Kidney epithelial cell (primary cell): ENCODE results near the gene KLK7. TPM values are rescaled to one million over a fixed set of nuclear protein-coding genes. Genes with fewer than 3 reads are reported as not detected.
"Not testable (repeated sequence)": the region's sequence is repeated elsewhere in the genome, so short reads cannot be mapped to it uniquely, and the experiment has no call there.

ENCODE experiments used
- DNase-seq: peaks from one replicate; pipeline ENCODE4 v3.0.0-alpha.2; 2010; ENCODE audit warnings: low read depth
- H3K27me3 ChIP-seq: 2 replicates; pipeline ENCODE4 v1.6.0; 2011; ENCODE audit warnings: low read length; ENCODE audit not compliant: control insufficient read depth, insufficient read depth
- H3K36me3 ChIP-seq: 2 replicates; pipeline ENCODE4 v1.5.1; 2011; ENCODE audit warnings: low read length; ENCODE audit not compliant: control insufficient read depth, insufficient read depth
- H3K4me3 ChIP-seq: 2 replicates; pipeline ENCODE4 v1.5.1; 2011; ENCODE audit warnings: low read depth, mild to moderate bottlenecking, control low read depth, low read length
- total RNA-seq: library from RNA; depleted of rRNA; stranded (reverse); fragments of >200 nt; gene quantifications from 2 replicates; pipeline ENCODE4 v1.2.3, GENCODE V29; 2015
- TF ChIP-seq, protein P1 (sequence below): IDR thresholded peaks from 2 replicates; pipeline ENCODE4 v1.5.1; 2011; ENCODE audit warnings: mild to moderate bottlenecking, moderate library complexity, low read length, control low read depth, inconsistent platforms; ENCODE audit not compliant: insufficient read depth, poor library complexity, severe bottlenecking

Gene KLK7
- total RNA-seq, 1 donor from 2014 or later: 18.7 TPM

DNA sequence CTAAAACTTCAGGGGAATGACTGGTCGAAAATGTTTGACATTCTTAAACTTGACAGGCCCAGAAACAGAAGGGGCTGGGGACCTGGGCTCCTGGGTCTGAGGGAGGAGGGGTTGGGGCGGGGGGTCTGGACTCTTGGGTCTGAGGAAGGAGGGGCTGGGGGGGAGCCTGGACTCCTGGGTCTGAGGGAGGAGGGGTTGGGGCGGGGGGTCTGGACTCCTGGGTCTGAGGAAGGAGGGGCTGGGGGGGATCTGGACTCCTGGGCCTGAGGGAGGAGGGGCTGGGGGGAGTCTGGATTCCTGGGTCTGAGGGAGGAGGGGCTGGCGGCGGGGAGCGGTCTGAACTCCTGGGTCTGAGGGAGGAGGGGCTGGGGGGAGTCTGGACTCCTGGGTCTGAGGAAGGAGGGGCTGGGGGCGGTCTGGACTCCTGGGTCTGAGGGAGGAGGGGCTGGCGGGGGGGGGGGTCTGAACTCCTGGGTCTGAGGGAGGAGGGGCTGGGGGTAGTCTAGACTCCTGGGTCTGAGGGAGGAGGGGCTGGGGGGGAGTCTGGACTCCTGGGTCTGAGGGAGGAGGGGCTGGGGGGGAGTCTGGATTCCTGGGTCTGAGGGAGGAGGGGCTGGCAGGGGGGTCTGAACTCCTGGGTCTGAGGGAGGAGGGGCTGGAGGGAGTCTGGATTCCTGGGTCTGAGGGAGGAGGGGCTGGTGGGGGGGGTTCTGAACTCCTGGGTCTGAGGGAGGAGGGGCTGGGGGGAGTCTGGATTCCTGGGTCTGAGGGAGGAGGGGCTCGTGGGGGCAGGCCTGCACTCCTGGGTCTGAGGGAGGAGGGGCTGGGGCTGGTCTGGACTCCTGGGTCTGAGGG is 8.8 kb downstream of the KLK7 start:
- TF ChIP-seq, protein P1, sequence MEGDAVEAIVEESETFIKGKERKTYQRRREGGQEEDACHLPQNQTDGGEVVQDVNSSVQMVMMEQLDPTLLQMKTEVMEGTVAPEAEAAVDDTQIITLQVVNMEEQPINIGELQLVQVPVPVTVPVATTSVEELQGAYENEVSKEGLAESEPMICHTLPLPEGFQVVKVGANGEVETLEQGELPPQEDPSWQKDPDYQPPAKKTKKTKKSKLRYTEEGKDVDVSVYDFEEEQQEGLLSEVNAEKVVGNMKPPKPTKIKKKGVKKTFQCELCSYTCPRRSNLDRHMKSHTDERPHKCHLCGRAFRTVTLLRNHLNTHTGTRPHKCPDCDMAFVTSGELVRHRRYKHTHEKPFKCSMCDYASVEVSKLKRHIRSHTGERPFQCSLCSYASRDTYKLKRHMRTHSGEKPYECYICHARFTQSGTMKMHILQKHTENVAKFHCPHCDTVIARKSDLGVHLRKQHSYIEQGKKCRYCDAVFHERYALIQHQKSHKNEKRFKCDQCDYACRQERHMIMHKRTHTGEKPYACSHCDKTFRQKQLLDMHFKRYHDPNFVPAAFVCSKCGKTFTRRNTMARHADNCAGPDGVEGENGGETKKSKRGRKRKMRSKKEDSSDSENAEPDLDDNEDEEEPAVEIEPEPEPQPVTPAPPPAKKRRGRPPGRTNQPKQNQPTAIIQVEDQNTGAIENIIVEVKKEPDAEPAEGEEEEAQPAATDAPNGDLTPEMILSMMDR: no peak
- Histone ChIP-seq H3K36me3 (no peaks in the 10 kb centered on the region), H3K27me3 (no peaks in the 10 kb centered on the region), H3K4me3 (no peak overlapping the region)
- DNase-seq: no peak

DNA sequence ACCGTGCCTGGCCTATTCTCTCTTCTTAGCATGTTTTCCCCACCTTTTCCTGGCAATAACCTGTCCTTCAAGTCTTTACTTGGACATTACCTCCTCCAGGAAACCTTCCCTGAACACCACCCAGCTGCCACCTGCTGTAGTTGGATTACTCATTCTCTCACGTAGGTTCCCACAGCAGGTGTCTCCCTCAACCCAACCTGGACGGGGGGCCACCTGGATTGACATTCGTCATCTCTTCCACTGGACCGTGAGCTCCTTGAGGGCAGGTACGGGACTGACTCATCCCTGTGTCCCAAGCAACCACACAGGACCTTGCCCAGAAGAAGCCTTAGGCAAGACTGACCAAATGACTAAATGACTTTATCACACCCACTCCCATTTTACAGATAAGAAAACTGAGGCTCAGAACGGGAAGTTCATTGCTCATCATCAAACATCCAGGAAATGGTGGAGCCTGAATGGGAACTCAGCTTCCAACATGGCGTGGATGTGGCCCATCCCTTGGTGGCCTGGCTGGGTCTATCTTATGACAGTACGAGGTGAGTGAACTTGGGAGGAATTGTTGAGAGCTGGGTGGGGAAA is 10.8 kb downstream of the KLK7 start:
- Histone ChIP-seq H3K4me3 (no peak overlapping the region), H3K36me3 (no peaks in the 10 kb centered on the region), H3K27me3 (no peaks in the 10 kb centered on the region)
- TF ChIP-seq, protein P1: no peak
- no peak for DNase-seq

DNA sequence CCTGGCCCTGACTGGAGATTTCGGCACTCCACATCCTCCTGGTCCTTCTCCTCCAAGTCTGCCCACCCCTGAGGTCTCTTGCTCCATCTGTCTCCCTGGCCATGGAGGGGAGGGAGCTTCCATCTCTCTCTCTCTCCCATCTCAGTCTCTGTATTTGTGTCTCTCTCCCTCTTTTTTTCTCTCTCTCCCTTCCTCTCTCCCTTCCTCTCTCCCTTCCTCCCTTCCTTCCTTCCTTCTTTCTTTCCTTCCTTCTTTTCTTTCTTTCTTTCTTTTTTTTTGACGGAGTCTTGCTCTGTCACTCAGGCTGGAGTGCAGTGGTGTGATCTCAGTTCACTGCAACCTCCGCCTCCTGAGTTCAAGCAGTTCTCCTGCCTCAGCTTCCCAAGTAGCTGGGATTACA is 13.9 kb downstream of the KLK7 start:
- H3K36me3 ChIP-seq, DNase-seq, H3K27me3 ChIP-seq, H3K4me3 ChIP-seq: not testable (repeated sequence)

DNA sequence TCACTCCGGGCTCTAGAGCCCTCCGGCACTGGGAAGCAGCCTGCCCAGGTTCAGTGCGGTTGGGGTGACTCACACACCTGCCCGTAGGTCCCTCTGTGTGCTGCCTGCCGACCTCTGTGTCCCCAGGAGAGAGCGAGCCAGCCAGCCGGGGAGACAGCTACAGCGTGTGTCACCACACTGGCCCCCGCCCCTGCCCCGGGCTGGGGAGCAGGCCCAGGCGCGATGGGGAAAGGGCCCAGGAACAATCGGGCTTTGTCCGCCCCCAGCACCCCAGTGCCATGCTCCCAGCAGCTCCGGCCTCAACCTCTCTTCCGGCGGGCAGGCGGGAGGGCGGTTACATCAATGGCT is 14.3 kb downstream of the KLK7 start, which contains the start of gene KLK6:
Gene KLK6 (minus strand): TSS at position 179 of the 348 bp plus-strand sequence. CDS start 1,487 bp downstream, outside the sequence.
- H3K27me3 ChIP-seq: no peaks in the 10 kb centered on the region
- H3K4me3 ChIP-seq: peak within 1 kb of the TSS; percentile 9
- no peak for DNase-seq
- no peaks in the 10 kb centered on the region for H3K36me3 ChIP-seq
- TF ChIP-seq, protein P1: no peak

- no peak for DNase-seq
- TF ChIP-seq, protein P1: no peak
- Histone ChIP-seq H3K36me3 (no peaks in the 10 kb centered on the region), H3K27me3 (no peaks in the 10 kb centered on the region), H3K4me3 (peak overlapping the region; percentile 9)
Measured at GRCh38 chr19:50968716-50969412, 14.9 kb downstream of the KLK7 start.
